K562 (cell line): ENCODE results near the gene MPRIP. TPM values are rescaled to one million over a fixed set of nuclear protein-coding genes. Genes with fewer than 3 reads are reported as not detected.

Source experiments
- ATAC-seq: fragments of 200-7000 bp; cut with Tn5 transposase; 3 replicates; pipeline ENCODE4 v1.9.1; 2020; ENCODE audit warnings: moderate library complexity
- BruUV-seq: library from RNA; stranded (reverse); fragments of 400-500 nt; replicated peaks from 2 replicates; lab custom pipeline; 2021; lab: Mats Ljungman, UMichigan
- CTCF ChIA-PET: fragments of 300-600 bp; formaldehyde crosslinking; extraction: SDS; loops from one replicate; lab custom pipeline; 2021; ENCODE audit warnings: low intra/inter-chr PET ratio; lab: Yijun Ruan, JAX
- POLR2A ChIA-PET: fragments of 300-600, 350-650 bp; sonication (Branson Sonifier 250); formaldehyde crosslinking; extraction: SDS; loops from one replicate; lab custom pipeline; 2021; ENCODE audit warnings: antibody characterized with exemption, inconsistent platforms; lab: Yijun Ruan, JAX
- DNase-seq, 4 experiments: peaks; one replicate each; pipeline versions ENCODE4 v3.0.0 to v3.0.0-alpha.2; 2011 to 2018; ENCODE audit warnings: low spot score in 3 of 4, mixed read lengths in 3 of 4; ENCODE audit errors: extremely low read depth in 1 of 4
- FAIRE-seq: peaks from 2 replicates; lab custom pipeline; 2011; peaks lifted over from hg19 to GRCh38; lab: Jason Lieb, UNC
- H2AFZ ChIP-seq: 2 replicates; pipeline ENCODE4 v1.6.0; 2011; ENCODE audit warnings: low read depth, low read length, control low read depth, inconsistent platforms
- H3K27ac ChIP-seq: fragments of 200-600 bp; 3 replicates; pipeline ENCODE4 v1.8.0; 2011; ENCODE audit warnings: low read depth, mild to moderate bottlenecking, control low read depth, inconsistent platforms, low read length, moderate library complexity, mixed read lengths; ENCODE audit errors: extremely low read depth
- H3K27me3 ChIP-seq, 2 experiments: fragments of 300-600 bp in 1 of 2; 2 replicates in 1 of 2; 3 replicates in 1 of 2; pipeline versions ENCODE4 v1.6.0 to v1.8.0; 2011; ENCODE audit warnings: inconsistent platforms in 2 of 2, low read length in 2 of 2, mild to moderate bottlenecking in 1 of 2, mixed read lengths in 1 of 2, moderate library complexity in 1 of 2; ENCODE audit not compliant: control insufficient read depth in 2 of 2, insufficient read depth in 2 of 2
- H3K36me3 ChIP-seq: fragments of 300-600 bp; 3 replicates; pipeline ENCODE4 v1.8.0; 2011; ENCODE audit warnings: mild to moderate bottlenecking, low read length, inconsistent platforms; ENCODE audit not compliant: control insufficient read depth, insufficient read depth
- H3K4me1 ChIP-seq, 2 experiments: fragments of 200-600 bp in 1 of 2; replicated peaks in 1 of 2; 2 replicates in 1 of 2; 3 replicates in 1 of 2; pipeline versions ENCODE4 v1.5.1 to v1.8.0; 2011; ENCODE audit warnings: inconsistent platforms in 2 of 2, low read length in 2 of 2, mild to moderate bottlenecking in 1 of 2, mixed read lengths in 1 of 2, moderate library complexity in 1 of 2; ENCODE audit not compliant: control insufficient read depth in 2 of 2, insufficient read depth in 2 of 2
- H3K4me2 ChIP-seq: 2 replicates; pipeline ENCODE4 v1.6.1; 2011; ENCODE audit warnings: low read length, control low read depth, inconsistent platforms, mixed read lengths; ENCODE audit not compliant: insufficient read depth
- H3K4me3 ChIP-seq: fragments of 200-600 bp; sonication (generic), shearing (Covaris generic); 2 replicates; pipeline ENCODE4 v1.5.1; 2016; ENCODE audit warnings: control low read depth, inconsistent platforms
- H3K79me2 ChIP-seq: fragments of 200-600 bp; 3 replicates; pipeline ENCODE4 v1.8.0; 2011; ENCODE audit warnings: low read length, inconsistent platforms; ENCODE audit not compliant: control insufficient read depth, insufficient read depth
- H3K9ac ChIP-seq, 2 experiments: 2 replicates each; pipeline versions ENCODE4 v1.6.0 to v1.6.1; 2011; ENCODE audit warnings: low read depth in 2 of 2, low read length in 2 of 2, control low read depth in 1 of 2, inconsistent platforms in 1 of 2, mild to moderate bottlenecking in 1 of 2, mixed read lengths in 1 of 2; ENCODE audit not compliant: insufficient read depth in 1 of 2
- H3K9me1 ChIP-seq: one replicate; pipeline ENCODE4 v1.6.0; 2011; ENCODE audit warnings: inconsistent platforms, mild to moderate bottlenecking, low read length, moderate library complexity; ENCODE audit not compliant: control insufficient read depth, insufficient read depth
- H3K9me3 ChIP-seq: replicated peaks from 2 replicates; pipeline ENCODE4 v1.5.1; 2011; ENCODE audit warnings: low read depth, low read length, inconsistent platforms; ENCODE audit not compliant: control insufficient read depth, insufficient read depth
- H4K20me1 ChIP-seq: replicated peaks from 2 replicates; pipeline ENCODE4 v1.6.1; 2011; ENCODE audit warnings: low read length, inconsistent platforms, mixed read lengths; ENCODE audit not compliant: control insufficient read depth, insufficient read depth
- ATF4 ChIP-seq: fragments of 450-650 bp; formaldehyde crosslinking; IDR thresholded peaks from 2 replicates; pipeline ENCODE4 v1.4.0; 2022; ENCODE audit warnings: mild to moderate bottlenecking, moderate library complexity
- FOXM1 ChIP-seq, 2 experiments: fragments of 450-650 bp in 1 of 2; sonication (generic) in 1 of 2; formaldehyde crosslinking in 1 of 2; IDR thresholded peaks; 2 replicates each; pipeline versions ENCODE4 v1.6.1 to v1.9.0; 2017 to 2022; ENCODE audit warnings: low read depth in 2 of 2, mild to moderate bottlenecking in 2 of 2, missing genetic modification reagents in 1 of 2, moderate library complexity in 1 of 2
- GTF2E2 ChIP-seq: fragments of 200-800 bp; sonication (Bioruptor generic); IDR thresholded peaks from 2 replicates; pipeline ENCODE4 v1.6.1; 2016; ENCODE audit warnings: missing genetic modification characterization, missing compliant biosample characterization
- SIN3B ChIP-seq: fragments of 450-650 bp; IDR thresholded peaks from 2 replicates; pipeline ENCODE4 v1.6.1; 2017; ENCODE audit warnings: low read depth, mild to moderate bottlenecking, moderate library complexity
- SP2 ChIP-seq: IDR thresholded peaks from 2 replicates; pipeline ENCODE4 v1.6.1; 2011; ENCODE audit warnings: mild to moderate bottlenecking, low read depth, low read length, moderate library complexity; ENCODE audit not compliant: poor library complexity, severe bottlenecking; ENCODE audit errors: extremely low read depth
- THRA ChIP-seq: fragments of 450-650 bp; IDR thresholded peaks from 2 replicates; pipeline ENCODE4 v1.6.1; 2017; ENCODE audit warnings: mild to moderate bottlenecking, moderate library complexity
- YBX1 ChIP-seq: fragments of 450-650 bp; IDR thresholded peaks from 2 replicates; pipeline ENCODE4 v1.7.1; 2016; ENCODE audit warnings: mild to moderate bottlenecking
- ZNF165 ChIP-seq: fragments of 250-450 bp; sonication (Bioruptor Pico); IDR thresholded peaks from 2 replicates; pipeline ENCODE4 v1.4.0; 2020; ENCODE audit warnings: borderline replicate concordance
- ZNF408 ChIP-seq: fragments of 250-450 bp; sonication (Bioruptor Pico); IDR thresholded peaks from 2 replicates; pipeline ENCODE4 v1.4.0; 2020; ENCODE audit warnings: low read depth, mild to moderate bottlenecking, moderate library complexity
- ZNF609 ChIP-seq: sonication (generic); formaldehyde crosslinking; IDR thresholded peaks from 2 replicates; pipeline ENCODE4 v1.8.1; 2023; ENCODE audit warnings: missing genetic modification reagents, mild to moderate bottlenecking, borderline replicate concordance
- WGBS: fragments of 100-300 bp; shearing (Covaris generic); methylation state at CpG from one replicate; pipeline ENCODE4 v1.1.6; 2016; ENCODE audit warnings: low coverage, mixed read lengths; ENCODE audit not compliant: insufficient coverage; ENCODE audit errors: missing lambda C conversion rate; 5-methylcytosine and 5-hydroxymethylcytosine counted together
- in situ Hi-C: fragments of 300-500 bp; cut with MboI; formaldehyde crosslinking; loops from 4 replicates; pipeline ENCODE4 v1.15.0; 2018; ENCODE audit warnings: inconsistent platforms, mixed read lengths
- intact Hi-C: fragments of 100-400 bp; cut with micrococcal nuclease; formaldehyde crosslinking; loops from 2 replicates; pipeline ENCODE4 v1.14.2; 2022
- polyA plus RNA-seq, 8 experiments: library from polyadenylated mRNA; depleted of rRNA in 4 of 8; stranded (reverse) in 5 of 8; unstranded in 3 of 8; fragments of >200 nt; fragmentation: Nextera tagmentation in 2 of 8; fragmentation: Illumina TruSeq in 1 of 8; extraction: Ambion mirVana in 2 of 8; extraction: Trizol in 1 of 8; gene quantifications; 2 replicates each; pipeline versions ENCODE4 v1.2.1 to v1.2.3, GENCODE V29; 2011 to 2014; ENCODE audit warnings: inconsistent platforms in 1 of 8, missing spikeins in 1 of 8
- total RNA-seq, 7 experiments: library from RNA; depleted of rRNA in 6 of 7; stranded (reverse); fragments of >200 nt in 6 of 7; fragmentation: Illumina TruSeq in 2 of 7; extraction: Trizol in 2 of 7; gene quantifications; 2 replicates each; pipeline versions ENCODE4 v1.2.1 to v1.2.3, GENCODE V29; 2011 to 2021; ENCODE audit warnings: low replicate concordance in 1 of 7

MPRIP gene
- total and polyA plus RNA-seq, 9 of the 15 experiments (the other 6 are each of a cell fraction or from before 2014, with no cell fraction given) = 10.0 to 72.6 (median 30.1) TPM

GRCh38 chr17:17090642-17091103, 48.4 kb downstream of the MPRIP start (continued):
- TF ChIP-seq ZNF609 (CRISPR knock-in tag) = no peak

- intact Hi-C loops (no loop called here), in situ Hi-C loops (no loop called here)
- CTCF ChIA-PET = no interaction called here
- Histone ChIP-seq H2AFZ (no peak overlapping the region), H3K9me3 (no peaks in the 10 kb centered on the region), H3K27me3 (no peaks in the 10 kb centered on the region), H3K4me3 (no peak overlapping the region), H3K4me1 (peaks cover 19 to 24% of the 10 kb centered on the region in 2 experiments; a peak in 4 of 5 replicates), H3K79me2 (no peaks in the 10 kb centered on the region), H4K20me1 (no peaks in the 10 kb centered on the region; the same call in 1 of the 2 replicates), H3K36me3 (peaks cover 8% of the 10 kb centered on the region; the same call in 2 of the 3 replicates), H3K4me2 (no peak overlapping the region), H3K9me1 (no peaks in the 10 kb centered on the region), H3K27ac (no peak overlapping the region), H3K9ac (no peak overlapping the region)
- FAIRE-seq (no peak), DNase-seq (no peak), ATAC-seq (no peak)
- POLR2A ChIA-PET = no interaction called here
- 97% methylated on average over 8 of the region's 11 CpGs for WGBS
- no TSS peak for BruUV-seq
- TF ChIP-seq GTF2E2 (tag) (no peak), ATF4 (CRISPR knock-in tag) (no peak), FOXM1 (IDR thresholded peaks at IDR 0.05; ENCODE audit: low read depth) (no peak), FOXM1 (CRISPR knock-in tag; IDR thresholded peaks at IDR 0.05; ENCODE audit: low read depth) (no peak), ZNF408 (no peak), THRA (no peak), ZNF165 (CRISPR knock-in tag) (no peak), SP2 (no peak), SIN3B (no peak), YBX1 (no peak)
Observed at GRCh38 chr17:17091276-17091675, 49.0 kb downstream of the MPRIP start.
